K562 (cell line): ENCODE measurements around the gene MARCHF3. TPM values are rescaled to one million over a fixed set of nuclear protein-coding genes. Genes with fewer than 3 reads are reported as not detected.

Experiments used
- CREB1 ChIP-seq, 2 experiments: sonication (generic) in 1 of 2; formaldehyde crosslinking in 1 of 2; IDR thresholded peaks; 2 replicates each; pipeline versions ENCODE4 v1.6.1 to v1.8.0; 2012 to 2022; ENCODE audit warnings: inconsistent platforms in 1 of 2, mild to moderate bottlenecking in 1 of 2, missing genetic modification reagents in 1 of 2, moderate library complexity in 1 of 2
- EP300 ChIP-seq: IDR thresholded peaks from 2 replicates; pipeline ENCODE4 v1.6.1; 2012; ENCODE audit warnings: low read length, improper control_type of control experiment
- GATAD2B ChIP-seq: fragments of 450-650 bp; IDR thresholded peaks from 2 replicates; pipeline ENCODE4 v1.6.1; 2017; ENCODE audit warnings: mild to moderate bottlenecking, borderline replicate concordance
- HOXB6 ChIP-seq: fragments of 250-450 bp; sonication (Bioruptor Pico); IDR thresholded peaks from 2 replicates; pipeline ENCODE4 v1.5.1; 2022; ENCODE audit warnings: mild to moderate bottlenecking, borderline replicate concordance
- KAT8 ChIP-seq: fragments of 450-650 bp; IDR thresholded peaks from 2 replicates; pipeline ENCODE4 v1.6.1; 2016; ENCODE audit warnings: low read depth, mild to moderate bottlenecking
- MEF2A ChIP-seq: IDR thresholded peaks from 2 replicates; pipeline ENCODE4 v1.6.1; 2011; ENCODE audit warnings: low read depth, mild to moderate bottlenecking, low read length, moderate library complexity; ENCODE audit not compliant: control insufficient read depth
- MYNN ChIP-seq, 2 experiments: sonication (generic); formaldehyde crosslinking in 1 of 2; IDR thresholded peaks; 2 replicates each; pipeline versions ENCODE4 v1.5.0 to v1.6.1; 2016 to 2020; ENCODE audit warnings: antibody characterized with exemption in 1 of 2, missing genetic modification reagents in 1 of 2
- NCOA4 ChIP-seq: fragments of 450-650 bp; IDR thresholded peaks from 2 replicates; pipeline ENCODE4 v1.6.1; 2018; ENCODE audit warnings: mild to moderate bottlenecking; ENCODE audit not compliant: partially characterized antibody
- NELFE ChIP-seq: IDR thresholded peaks from 2 replicates; pipeline ENCODE4 v1.6.1; 2011; ENCODE audit warnings: mild to moderate bottlenecking; ENCODE audit not compliant: insufficient read depth, insufficient read length
- NFIC ChIP-seq: fragments of 450-650 bp; IDR thresholded peaks from 2 replicates; pipeline ENCODE4 v1.6.1; 2017; ENCODE audit warnings: mild to moderate bottlenecking, inconsistent platforms
- RBBP5 ChIP-seq: fragments of 200-600 bp; sonication (generic); IDR thresholded peaks from 2 replicates; pipeline ENCODE4 v1.6.1; 2012; ENCODE audit warnings: borderline replicate concordance, mild to moderate bottlenecking, low read length, control low read depth, inconsistent platforms; ENCODE audit not compliant: insufficient read depth, poor library complexity, severe bottlenecking
- RUNX1 ChIP-seq: sonication (generic); IDR thresholded peaks from 2 replicates; pipeline ENCODE4 v1.6.1; 2016; ENCODE audit warnings: antibody characterized with exemption, low read depth
- SNIP1 ChIP-seq: fragments of 450-650 bp; IDR thresholded peaks from 2 replicates; pipeline ENCODE4 v1.7.1; 2017; ENCODE audit warnings: low read depth, mild to moderate bottlenecking
- SP1 ChIP-seq: sonication (generic); formaldehyde crosslinking; IDR thresholded peaks from 2 replicates; pipeline ENCODE4 v1.8.1; 2022; ENCODE audit warnings: mild to moderate bottlenecking, missing genetic modification reagents
- TARDBP ChIP-seq: fragments of 450-650 bp; IDR thresholded peaks from 2 replicates; pipeline ENCODE4 v1.6.1; 2016
- U2AF2 ChIP-seq: fragments of 200-400 bp; formaldehyde crosslinking; optimal IDR thresholded peaks from 2 replicates; pipeline ENCODE3; 2017; ENCODE audit warnings: low read depth, mild to moderate bottlenecking, low read length
- ZKSCAN8 ChIP-seq: fragments of 200-800 bp; sonication (Bioruptor generic); IDR thresholded peaks from 2 replicates; pipeline ENCODE4 v1.6.1; 2016; ENCODE audit warnings: missing genetic modification characterization, missing compliant biosample characterization
- ZNF174 ChIP-seq: fragments of 250-450 bp; sonication (Bioruptor Pico); IDR thresholded peaks from 2 replicates; pipeline ENCODE4 v1.4.0; 2020; ENCODE audit warnings: mild to moderate bottlenecking
- ZNF436 ChIP-seq: fragments of 250-450, 450-650 bp; sonication (Bioruptor Pico); formaldehyde crosslinking; IDR thresholded peaks from 2 replicates; pipeline ENCODE4 v1.7.0; 2020; ENCODE audit warnings: mild to moderate bottlenecking
- ZNF79 ChIP-seq: fragments of 250-450 bp; sonication (Bioruptor Pico); IDR thresholded peaks from 2 replicates; pipeline ENCODE4 v1.4.0; 2020; ENCODE audit warnings: low read depth, mild to moderate bottlenecking, moderate library complexity
- polyA plus RNA-seq, 8 experiments: library from polyadenylated mRNA; depleted of rRNA in 4 of 8; stranded (reverse) in 5 of 8; unstranded in 3 of 8; fragments of >200 nt; fragmentation: Nextera tagmentation in 2 of 8; fragmentation: Illumina TruSeq in 1 of 8; extraction: Ambion mirVana in 2 of 8; extraction: Trizol in 1 of 8; gene quantifications; 2 replicates each; pipeline versions ENCODE4 v1.2.1 to v1.2.3, GENCODE V29; 2011 to 2014; ENCODE audit warnings: inconsistent platforms in 1 of 8, missing spikeins in 1 of 8
- total RNA-seq, 7 experiments: library from RNA; depleted of rRNA in 6 of 7; stranded (reverse); fragments of >200 nt in 6 of 7; fragmentation: Illumina TruSeq in 2 of 7; extraction: Trizol in 2 of 7; gene quantifications; 2 replicates each; pipeline versions ENCODE4 v1.2.1 to v1.2.3, GENCODE V29; 2011 to 2021; ENCODE audit warnings: low replicate concordance in 1 of 7
- TF ChIP-seq, protein P1 (sequence below): sonication (generic); formaldehyde crosslinking; IDR thresholded peaks from 2 replicates; pipeline ENCODE4 v1.8.0; 2023; ENCODE audit warnings: missing genetic modification reagents, mild to moderate bottlenecking, borderline replicate concordance
- TF ChIP-seq, protein P2 (sequence below): fragments of 250-450 bp; sonication (Bioruptor Pico); IDR thresholded peaks from 2 replicates; pipeline ENCODE4 v1.6.1; 2021; ENCODE audit warnings: mild to moderate bottlenecking
- TF ChIP-seq, protein P3 (sequence below): fragments of 250-450 bp; sonication (Bioruptor Pico); IDR thresholded peaks from 2 replicates; pipeline ENCODE4 v1.4.0; 2020; ENCODE audit warnings: mild to moderate bottlenecking

The MARCHF3 gene
- total and polyA plus RNA-seq, 9 of the 15 experiments (the other 6 are each of a cell fraction or from before 2014, with no cell fraction given): 5.6 to 37.4 (median 16.5) TPM

DNA sequence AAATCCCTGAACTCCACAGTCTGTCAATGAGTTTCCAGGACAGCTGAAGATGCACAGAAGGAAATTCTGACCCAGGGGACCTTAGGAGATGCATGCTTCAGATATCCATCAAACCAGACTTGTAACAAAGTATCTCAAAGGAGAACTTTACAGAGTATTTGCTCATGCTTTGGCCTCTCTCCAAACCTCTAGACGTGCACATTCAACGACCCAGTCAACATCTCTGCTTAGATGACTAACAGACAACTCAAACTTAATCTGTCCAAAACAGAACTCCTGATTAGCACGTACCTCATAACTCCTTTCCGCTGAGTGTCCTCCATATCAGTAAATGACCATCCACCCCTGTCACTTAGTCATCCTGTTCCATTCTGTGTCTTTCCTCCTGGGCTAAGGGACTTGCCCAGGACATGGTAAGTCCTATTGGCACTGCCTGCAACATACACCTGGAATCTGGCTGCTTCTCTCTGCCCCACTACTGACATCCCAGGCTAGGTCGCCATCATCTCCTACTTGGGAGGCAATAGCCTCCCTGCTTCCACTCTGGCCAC lies 146.0 kb downstream of the MARCHF3 start (continued):
- TF ChIP-seq, protein P1, sequence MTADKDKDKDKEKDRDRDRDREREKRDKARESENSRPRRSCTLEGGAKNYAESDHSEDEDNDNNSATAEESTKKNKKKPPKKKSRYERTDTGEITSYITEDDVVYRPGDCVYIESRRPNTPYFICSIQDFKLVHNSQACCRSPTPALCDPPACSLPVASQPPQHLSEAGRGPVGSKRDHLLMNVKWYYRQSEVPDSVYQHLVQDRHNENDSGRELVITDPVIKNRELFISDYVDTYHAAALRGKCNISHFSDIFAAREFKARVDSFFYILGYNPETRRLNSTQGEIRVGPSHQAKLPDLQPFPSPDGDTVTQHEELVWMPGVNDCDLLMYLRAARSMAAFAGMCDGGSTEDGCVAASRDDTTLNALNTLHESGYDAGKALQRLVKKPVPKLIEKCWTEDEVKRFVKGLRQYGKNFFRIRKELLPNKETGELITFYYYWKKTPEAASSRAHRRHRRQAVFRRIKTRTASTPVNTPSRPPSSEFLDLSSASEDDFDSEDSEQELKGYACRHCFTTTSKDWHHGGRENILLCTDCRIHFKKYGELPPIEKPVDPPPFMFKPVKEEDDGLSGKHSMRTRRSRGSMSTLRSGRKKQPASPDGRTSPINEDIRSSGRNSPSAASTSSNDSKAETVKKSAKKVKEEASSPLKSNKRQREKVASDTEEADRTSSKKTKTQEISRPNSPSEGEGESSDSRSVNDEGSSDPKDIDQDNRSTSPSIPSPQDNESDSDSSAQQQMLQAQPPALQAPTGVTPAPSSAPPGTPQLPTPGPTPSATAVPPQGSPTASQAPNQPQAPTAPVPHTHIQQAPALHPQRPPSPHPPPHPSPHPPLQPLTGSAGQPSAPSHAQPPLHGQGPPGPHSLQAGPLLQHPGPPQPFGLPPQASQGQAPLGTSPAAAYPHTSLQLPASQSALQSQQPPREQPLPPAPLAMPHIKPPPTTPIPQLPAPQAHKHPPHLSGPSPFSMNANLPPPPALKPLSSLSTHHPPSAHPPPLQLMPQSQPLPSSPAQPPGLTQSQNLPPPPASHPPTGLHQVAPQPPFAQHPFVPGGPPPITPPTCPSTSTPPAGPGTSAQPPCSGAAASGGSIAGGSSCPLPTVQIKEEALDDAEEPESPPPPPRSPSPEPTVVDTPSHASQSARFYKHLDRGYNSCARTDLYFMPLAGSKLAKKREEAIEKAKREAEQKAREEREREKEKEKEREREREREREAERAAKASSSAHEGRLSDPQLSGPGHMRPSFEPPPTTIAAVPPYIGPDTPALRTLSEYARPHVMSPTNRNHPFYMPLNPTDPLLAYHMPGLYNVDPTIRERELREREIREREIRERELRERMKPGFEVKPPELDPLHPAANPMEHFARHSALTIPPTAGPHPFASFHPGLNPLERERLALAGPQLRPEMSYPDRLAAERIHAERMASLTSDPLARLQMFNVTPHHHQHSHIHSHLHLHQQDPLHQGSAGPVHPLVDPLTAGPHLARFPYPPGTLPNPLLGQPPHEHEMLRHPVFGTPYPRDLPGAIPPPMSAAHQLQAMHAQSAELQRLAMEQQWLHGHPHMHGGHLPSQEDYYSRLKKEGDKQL (CRISPR knock-in tag): no peak
- TF ChIP-seq, protein P2, sequence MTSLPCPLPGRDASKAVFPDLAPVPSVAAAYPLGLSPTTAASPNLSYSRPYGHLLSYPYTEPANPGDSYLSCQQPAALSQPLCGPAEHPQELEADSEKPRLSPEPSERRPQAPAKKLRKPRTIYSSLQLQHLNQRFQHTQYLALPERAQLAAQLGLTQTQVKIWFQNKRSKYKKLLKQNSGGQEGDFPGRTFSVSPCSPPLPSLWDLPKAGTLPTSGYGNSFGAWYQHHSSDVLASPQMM: no peak
- TF ChIP-seq MYNN (IDR thresholded peaks at IDR 0.05) (peak; percentile 84), MYNN (CRISPR knock-in tag; IDR thresholded peaks at IDR 0.05) (no peak), MEF2A (0 out of 2 replicates have a peak, but pooled peaks have one; percentile 18), RUNX1 (no peak; the same call in 1 of the 2 replicates), NELFE (no peak), SNIP1 (no peak), SP1 (CRISPR knock-in tag) (peak; percentile 68), CREB1 (IDR thresholded peaks at IDR 0.05) (peak; percentile 68), CREB1 (CRISPR knock-in tag; IDR thresholded peaks at IDR 0.05) (no peak), TARDBP (peak; percentile 95), U2AF2 (no peak), HOXB6 (CRISPR knock-in tag) (no peak), NFIC (peak; percentile 99), NCOA4 (peak; percentile 89), GATAD2B (peak; percentile 89), ZNF79 (CRISPR knock-in tag) (0 out of 2 replicates have a peak, but pooled peaks have one; percentile 46), ZNF436 (no peak), ZNF174 (CRISPR knock-in tag) (no peak), RBBP5 (no peak), ZKSCAN8 (peak; percentile 65; the same call in 1 of the 2 replicates), EP300 (peak; percentile 100), KAT8 (no peak)
- TF ChIP-seq, protein P3, sequence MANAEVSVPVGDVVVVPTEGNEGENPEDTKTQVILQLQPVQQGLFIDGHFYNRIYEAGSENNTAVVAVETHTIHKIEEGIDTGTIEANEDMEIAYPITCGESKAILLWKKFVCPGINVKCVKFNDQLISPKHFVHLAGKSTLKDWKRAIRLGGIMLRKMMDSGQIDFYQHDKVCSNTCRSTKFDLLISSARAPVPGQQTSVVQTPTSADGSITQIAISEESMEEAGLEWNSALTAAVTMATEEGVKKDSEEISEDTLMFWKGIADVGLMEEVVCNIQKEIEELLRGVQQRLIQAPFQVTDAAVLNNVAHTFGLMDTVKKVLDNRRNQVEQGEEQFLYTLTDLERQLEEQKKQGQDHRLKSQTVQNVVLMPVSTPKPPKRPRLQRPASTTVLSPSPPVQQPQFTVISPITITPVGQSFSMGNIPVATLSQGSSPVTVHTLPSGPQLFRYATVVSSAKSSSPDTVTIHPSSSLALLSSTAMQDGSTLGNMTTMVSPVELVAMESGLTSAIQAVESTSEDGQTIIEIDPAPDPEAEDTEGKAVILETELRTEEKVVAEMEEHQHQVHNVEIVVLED (CRISPR knock-in tag): no peak
